HEK293 (cell line): ENCODE data around the gene SLC25A52.
"Not testable (repeated sequence)": the region's sequence is repeated elsewhere in the genome, so short reads cannot be mapped to it uniquely, and the experiment has no call there.

Experiments used
- CTCF ChIA-PET: fragments of 350-600 bp; formaldehyde crosslinking; extraction: SDS; loops from one replicate; lab custom pipeline; 2021; ENCODE audit warnings: antibody characterized with exemption; lab: Yijun Ruan, JAX
- POLR2A ChIA-PET: fragments of 300-600 bp; formaldehyde crosslinking; extraction: SDS; loops from one replicate; lab custom pipeline; 2020; ENCODE audit warnings: antibody characterized with exemption, inconsistent platforms; lab: Yijun Ruan, JAX
- H3K27ac ChIP-seq: fragments of 200-500 bp; sonication (Bioruptor generic); 2 replicates; pipeline ENCODE4 v1.5.1; 2014; ENCODE audit warnings: low read depth, low read length, control low read depth, inconsistent platforms; ENCODE audit errors: extremely low read depth
- H3K36me3 ChIP-seq, 2 experiments: fragments of 200-500 bp in 1 of 2; sonication (Bioruptor generic) in 1 of 2; 1 replicate in 1 of 2; 2 replicates in 1 of 2; pipeline ENCODE4 v1.5.1; 2014 to 2017; ENCODE audit warnings: inconsistent platforms in 2 of 2, low read length in 2 of 2; ENCODE audit not compliant: control insufficient read depth in 2 of 2, insufficient read depth in 1 of 2
- H3K4me1 ChIP-seq: fragments of 200-500 bp; sonication (Bioruptor generic); 2 replicates; pipeline ENCODE4 v1.5.1; 2014; ENCODE audit warnings: mild to moderate bottlenecking, low read length, inconsistent platforms; ENCODE audit not compliant: control insufficient read depth, insufficient read depth
- H3K4me3 ChIP-seq: 2 replicates; pipeline ENCODE4 v1.5.1; 2011; ENCODE audit warnings: low read depth, mild to moderate bottlenecking, control low read depth, low read length, moderate library complexity
- H3K9me3 ChIP-seq: fragments of 200-500 bp; sonication (Bioruptor generic); 2 replicates; pipeline ENCODE4 v1.5.1; 2014; ENCODE audit warnings: low read depth, low read length, inconsistent platforms; ENCODE audit not compliant: control insufficient read depth, insufficient read depth
- CTCF ChIP-seq: fragments of 450-650 bp; formaldehyde crosslinking; IDR thresholded peaks from 2 replicates; pipeline ENCODE4 v1.5.1; 2016; ENCODE audit warnings: missing biosample characterization, missing genetic modification characterization
- SP7 ChIP-seq: fragments of 450-650 bp; formaldehyde crosslinking; IDR thresholded peaks from 2 replicates; pipeline ENCODE4 v1.5.1; 2016; ENCODE audit warnings: missing biosample characterization, missing genetic modification characterization
- ZBTB1 ChIP-seq: fragments of 450-650 bp; formaldehyde crosslinking; IDR thresholded peaks from 2 replicates; pipeline ENCODE4 v1.5.1; 2016; ENCODE audit warnings: missing biosample characterization, missing genetic modification characterization
- ZBTB21 ChIP-seq: fragments of 450-650 bp; formaldehyde crosslinking; IDR thresholded peaks from 2 replicates; pipeline ENCODE4 v1.5.1; 2017; ENCODE audit warnings: missing biosample characterization, missing genetic modification characterization
- ZNF221 ChIP-seq: fragments of 450-650 bp; formaldehyde crosslinking; IDR thresholded peaks from 2 replicates; pipeline ENCODE4 v1.5.1; 2017; ENCODE audit warnings: missing biosample characterization, missing genetic modification characterization, borderline replicate concordance
- ZNF555 ChIP-seq: fragments of 450-650 bp; formaldehyde crosslinking; conservative IDR thresholded peaks from 2 replicates; pipeline ENCODE4 v1.5.1; 2017; ENCODE audit warnings: missing biosample characterization, mild to moderate bottlenecking, missing genetic modification characterization, inconsistent platforms
- ZNF558 ChIP-seq: fragments of 450-650 bp; formaldehyde crosslinking; IDR thresholded peaks from 2 replicates; pipeline ENCODE4 v1.5.1; 2016; ENCODE audit warnings: missing biosample characterization, missing genetic modification characterization
- ZSCAN30 ChIP-seq: fragments of 450-650 bp; IDR thresholded peaks from 2 replicates; pipeline ENCODE4 v1.5.1; 2018; ENCODE audit warnings: missing biosample characterization, mild to moderate bottlenecking, missing genetic modification characterization, moderate library complexity
- TF ChIP-seq, protein P1 (sequence below): fragments of 450-650 bp; formaldehyde crosslinking; conservative IDR thresholded peaks from 2 replicates; pipeline ENCODE4 v1.5.1; 2016; ENCODE audit warnings: low read depth, missing biosample characterization, missing genetic modification characterization
- TF ChIP-seq, protein P2 (sequence below): fragments of 450-650 bp; formaldehyde crosslinking; IDR thresholded peaks from 2 replicates; pipeline ENCODE4 v1.5.1; 2016; ENCODE audit warnings: missing biosample characterization, missing genetic modification characterization

Gene SLC25A52, protein sequence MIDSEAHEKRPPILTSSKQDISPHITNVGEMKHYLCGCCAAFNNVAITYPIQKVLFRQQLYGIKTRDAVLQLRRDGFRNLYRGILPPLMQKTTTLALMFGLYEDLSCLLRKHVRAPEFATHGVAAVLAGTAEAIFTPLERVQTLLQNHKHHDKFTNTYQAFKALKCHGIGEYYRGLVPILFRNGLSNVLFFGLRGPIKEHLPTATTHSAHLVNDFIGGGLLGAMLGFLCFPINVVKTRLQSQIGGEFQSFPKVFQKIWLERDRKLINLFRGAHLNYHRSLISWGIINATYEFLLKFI

GRCh38 chr18:31760695-31761094 is at the start of gene SLC25A52:
Gene SLC25A52, minus strand, starts transcription at chr18:31760880. Its CDS starts 219 bp downstream, at chr18:31760661.
- no peaks in the 10 kb centered on the region for H3K9me3 ChIP-seq
- H3K27ac ChIP-seq, result no peak within 1 kb of the TSS
- POLR2A ChIA-PET, result no interaction called here
- H3K4me3 ChIP-seq, result no peak within 1 kb of the TSS
- H3K4me1 ChIP-seq, result no peaks in the 10 kb centered on the region
- CTCF ChIA-PET, result interaction anchor here (0.7 kb wide), 1 partner anchor 121 kb away, joined by 3 read pairs; no protein-coding TSS in a partner anchor
- H3K36me3 ChIP-seq, result no peaks in the 10 kb centered on the region
- TF ChIP-seq ZBTB1 (tag by site-specific recombination), result no peak
- no peak for TF ChIP-seq ZNF558 (tag by site-specific recombination)
- no peak for TF ChIP-seq ZBTB21 (tag by site-specific recombination)
- TF ChIP-seq, protein P1, sequence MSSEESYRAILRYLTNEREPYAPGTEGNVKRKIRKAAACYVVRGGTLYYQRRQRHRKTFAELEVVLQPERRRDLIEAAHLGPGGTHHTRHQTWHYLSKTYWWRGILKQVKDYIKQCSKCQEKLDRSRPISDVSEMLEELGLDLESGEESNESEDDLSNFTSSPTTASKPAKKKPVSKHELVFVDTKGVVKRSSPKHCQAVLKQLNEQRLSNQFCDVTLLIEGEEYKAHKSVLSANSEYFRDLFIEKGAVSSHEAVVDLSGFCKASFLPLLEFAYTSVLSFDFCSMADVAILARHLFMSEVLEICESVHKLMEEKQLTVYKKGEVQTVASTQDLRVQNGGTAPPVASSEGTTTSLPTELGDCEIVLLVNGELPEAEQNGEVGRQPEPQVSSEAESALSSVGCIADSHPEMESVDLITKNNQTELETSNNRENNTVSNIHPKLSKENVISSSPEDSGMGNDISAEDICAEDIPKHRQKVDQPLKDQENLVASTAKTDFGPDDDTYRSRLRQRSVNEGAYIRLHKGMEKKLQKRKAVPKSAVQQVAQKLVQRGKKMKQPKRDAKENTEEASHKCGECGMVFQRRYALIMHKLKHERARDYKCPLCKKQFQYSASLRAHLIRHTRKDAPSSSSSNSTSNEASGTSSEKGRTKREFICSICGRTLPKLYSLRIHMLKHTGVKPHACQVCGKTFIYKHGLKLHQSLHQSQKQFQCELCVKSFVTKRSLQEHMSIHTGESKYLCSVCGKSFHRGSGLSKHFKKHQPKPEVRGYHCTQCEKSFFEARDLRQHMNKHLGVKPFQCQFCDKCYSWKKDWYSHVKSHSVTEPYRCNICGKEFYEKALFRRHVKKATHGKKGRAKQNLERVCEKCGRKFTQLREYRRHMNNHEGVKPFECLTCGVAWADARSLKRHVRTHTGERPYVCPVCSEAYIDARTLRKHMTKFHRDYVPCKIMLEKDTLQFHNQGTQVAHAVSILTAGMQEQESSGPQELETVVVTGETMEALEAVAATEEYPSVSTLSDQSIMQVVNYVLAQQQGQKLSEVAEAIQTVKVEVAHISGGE (tag by site-specific recombination), result no peak
- TF ChIP-seq, protein P2, sequence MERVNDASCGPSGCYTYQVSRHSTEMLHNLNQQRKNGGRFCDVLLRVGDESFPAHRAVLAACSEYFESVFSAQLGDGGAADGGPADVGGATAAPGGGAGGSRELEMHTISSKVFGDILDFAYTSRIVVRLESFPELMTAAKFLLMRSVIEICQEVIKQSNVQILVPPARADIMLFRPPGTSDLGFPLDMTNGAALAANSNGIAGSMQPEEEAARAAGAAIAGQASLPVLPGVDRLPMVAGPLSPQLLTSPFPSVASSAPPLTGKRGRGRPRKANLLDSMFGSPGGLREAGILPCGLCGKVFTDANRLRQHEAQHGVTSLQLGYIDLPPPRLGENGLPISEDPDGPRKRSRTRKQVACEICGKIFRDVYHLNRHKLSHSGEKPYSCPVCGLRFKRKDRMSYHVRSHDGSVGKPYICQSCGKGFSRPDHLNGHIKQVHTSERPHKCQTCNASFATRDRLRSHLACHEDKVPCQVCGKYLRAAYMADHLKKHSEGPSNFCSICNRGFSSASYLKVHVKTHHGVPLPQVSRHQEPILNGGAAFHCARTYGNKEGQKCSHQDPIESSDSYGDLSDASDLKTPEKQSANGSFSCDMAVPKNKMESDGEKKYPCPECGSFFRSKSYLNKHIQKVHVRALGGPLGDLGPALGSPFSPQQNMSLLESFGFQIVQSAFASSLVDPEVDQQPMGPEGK (tag by site-specific recombination), result no peak
- TF ChIP-seq ZNF555, result no peak
- no peak for TF ChIP-seq ZNF221 (tag by site-specific recombination)
- TF ChIP-seq, all 188 proteins: peak for 0

- CTCF ChIA-PET, result interaction anchor here (1.5 kb wide), 1 partner anchor 246 kb away, joined by 4 read pairs; no protein-coding TSS in a partner anchor
- H3K36me3 ChIP-seq, POLR2A ChIA-PET, H3K27ac ChIP-seq, H3K4me3 ChIP-seq, H3K4me1 ChIP-seq, H3K9me3 ChIP-seq: not testable (repeated sequence)
Observed at GRCh38 chr18:31809049-31809448, 48.4 kb upstream of the SLC25A52 start.

DNA sequence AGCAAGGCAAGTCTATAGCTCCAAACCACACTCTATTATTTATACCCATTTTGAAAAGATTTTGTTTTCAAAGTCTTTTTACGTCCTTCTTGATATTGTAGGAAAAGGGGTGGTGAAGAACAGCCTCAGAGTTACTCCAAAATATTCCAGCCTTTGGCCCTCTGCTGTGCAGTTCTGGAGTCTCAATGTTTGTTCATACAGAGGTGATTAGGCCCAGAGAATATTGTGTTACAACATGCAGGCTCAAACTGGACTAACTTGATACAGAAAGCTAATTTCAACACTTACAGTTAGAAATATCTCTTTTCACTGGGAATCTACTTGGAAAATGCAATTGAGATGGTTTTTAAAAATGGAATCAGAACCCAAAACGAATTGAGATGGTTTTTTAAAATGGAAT is 40.4 kb upstream of the SLC25A52 start:
- CTCF ChIA-PET, result interaction anchor here (1.7 kb wide), 1 partner anchor 60 kb away, joined by 5 read pairs; no protein-coding TSS in a partner anchor
- no peak overlapping the region for H3K27ac ChIP-seq
- POLR2A ChIA-PET, result no interaction called here
- H3K4me1 ChIP-seq, result no peaks in the 10 kb centered on the region
- no peak overlapping the region for H3K4me3 ChIP-seq
- TF ChIP-seq CTCF (tag by site-specific recombination) (no peak), ZSCAN30 (tag by site-specific recombination) (no peak), SP7 (tag by site-specific recombination) (no peak)
- no peaks in the 10 kb centered on the region for H3K36me3 ChIP-seq
- no peaks in the 10 kb centered on the region for H3K9me3 ChIP-seq
